K562 (cell line): ENCODE results near the gene TNFSF9. TPM values are rescaled to one million over a fixed set of nuclear protein-coding genes. Genes with fewer than 3 reads are reported as not detected.

Experiments
- ATAC-seq: fragments of 200-7000 bp; cut with Tn5 transposase; 3 replicates; pipeline ENCODE4 v1.9.1; 2020; ENCODE audit warnings: moderate library complexity
- BruUV-seq: library from RNA; stranded (reverse); fragments of 400-500 nt; replicated peaks from 2 replicates; lab custom pipeline; 2021; lab: Mats Ljungman, UMichigan
- CTCF ChIA-PET: fragments of 300-600 bp; formaldehyde crosslinking; extraction: SDS; loops from one replicate; lab custom pipeline; 2021; ENCODE audit warnings: low intra/inter-chr PET ratio; lab: Yijun Ruan, JAX
- POLR2A ChIA-PET: fragments of 300-600, 350-650 bp; sonication (Branson Sonifier 250); formaldehyde crosslinking; extraction: SDS; loops from one replicate; lab custom pipeline; 2021; ENCODE audit warnings: antibody characterized with exemption, inconsistent platforms; lab: Yijun Ruan, JAX
- DNase-seq, 4 experiments: peaks; one replicate each; pipeline versions ENCODE4 v3.0.0 to v3.0.0-alpha.2; 2011 to 2018; ENCODE audit warnings: low spot score in 3 of 4, mixed read lengths in 3 of 4; ENCODE audit errors: extremely low read depth in 1 of 4
- FAIRE-seq: peaks from 2 replicates; lab custom pipeline; 2011; peaks lifted over from hg19 to GRCh38; lab: Jason Lieb, UNC
- H2AFZ ChIP-seq: 2 replicates; pipeline ENCODE4 v1.6.0; 2011; ENCODE audit warnings: low read depth, low read length, control low read depth, inconsistent platforms
- H3K27ac ChIP-seq: fragments of 200-600 bp; 3 replicates; pipeline ENCODE4 v1.8.0; 2011; ENCODE audit warnings: low read depth, mild to moderate bottlenecking, control low read depth, inconsistent platforms, low read length, moderate library complexity, mixed read lengths; ENCODE audit errors: extremely low read depth
- H3K27me3 ChIP-seq, 2 experiments: fragments of 300-600 bp in 1 of 2; 2 replicates in 1 of 2; 3 replicates in 1 of 2; pipeline versions ENCODE4 v1.6.0 to v1.8.0; 2011; ENCODE audit warnings: inconsistent platforms in 2 of 2, low read length in 2 of 2, mild to moderate bottlenecking in 1 of 2, mixed read lengths in 1 of 2, moderate library complexity in 1 of 2; ENCODE audit not compliant: control insufficient read depth in 2 of 2, insufficient read depth in 2 of 2
- H3K36me3 ChIP-seq: fragments of 300-600 bp; 3 replicates; pipeline ENCODE4 v1.8.0; 2011; ENCODE audit warnings: mild to moderate bottlenecking, low read length, inconsistent platforms; ENCODE audit not compliant: control insufficient read depth, insufficient read depth
- H3K4me1 ChIP-seq, 2 experiments: fragments of 200-600 bp in 1 of 2; replicated peaks in 1 of 2; 2 replicates in 1 of 2; 3 replicates in 1 of 2; pipeline versions ENCODE4 v1.5.1 to v1.8.0; 2011; ENCODE audit warnings: inconsistent platforms in 2 of 2, low read length in 2 of 2, mild to moderate bottlenecking in 1 of 2, mixed read lengths in 1 of 2, moderate library complexity in 1 of 2; ENCODE audit not compliant: control insufficient read depth in 2 of 2, insufficient read depth in 2 of 2
- H3K4me2 ChIP-seq: 2 replicates; pipeline ENCODE4 v1.6.1; 2011; ENCODE audit warnings: low read length, control low read depth, inconsistent platforms, mixed read lengths; ENCODE audit not compliant: insufficient read depth
- H3K4me3 ChIP-seq: fragments of 200-600 bp; sonication (generic), shearing (Covaris generic); 2 replicates; pipeline ENCODE4 v1.5.1; 2016; ENCODE audit warnings: control low read depth, inconsistent platforms
- H3K79me2 ChIP-seq: fragments of 200-600 bp; 3 replicates; pipeline ENCODE4 v1.8.0; 2011; ENCODE audit warnings: low read length, inconsistent platforms; ENCODE audit not compliant: control insufficient read depth, insufficient read depth
- H3K9ac ChIP-seq, 2 experiments: 2 replicates each; pipeline versions ENCODE4 v1.6.0 to v1.6.1; 2011; ENCODE audit warnings: low read depth in 2 of 2, low read length in 2 of 2, control low read depth in 1 of 2, inconsistent platforms in 1 of 2, mild to moderate bottlenecking in 1 of 2, mixed read lengths in 1 of 2; ENCODE audit not compliant: insufficient read depth in 1 of 2
- H3K9me1 ChIP-seq: one replicate; pipeline ENCODE4 v1.6.0; 2011; ENCODE audit warnings: inconsistent platforms, mild to moderate bottlenecking, low read length, moderate library complexity; ENCODE audit not compliant: control insufficient read depth, insufficient read depth
- H3K9me3 ChIP-seq: replicated peaks from 2 replicates; pipeline ENCODE4 v1.5.1; 2011; ENCODE audit warnings: low read depth, low read length, inconsistent platforms; ENCODE audit not compliant: control insufficient read depth, insufficient read depth
- H4K20me1 ChIP-seq: replicated peaks from 2 replicates; pipeline ENCODE4 v1.6.1; 2011; ENCODE audit warnings: low read length, inconsistent platforms, mixed read lengths; ENCODE audit not compliant: control insufficient read depth, insufficient read depth
- CBFA2T2 ChIP-seq: fragments of 450-650 bp; conservative IDR thresholded peaks from 2 replicates; pipeline ENCODE4 v1.6.1; 2017; ENCODE audit warnings: mild to moderate bottlenecking
- CHCHD3 ChIP-seq: fragments of 250-450 bp; sonication (Bioruptor Pico); IDR thresholded peaks from 2 replicates; pipeline ENCODE4 v2.1.2; 2022; ENCODE audit warnings: mild to moderate bottlenecking
- DMBX1 ChIP-seq: fragments of 250-450 bp; sonication (Bioruptor Pico); IDR thresholded peaks from 2 replicates; pipeline ENCODE4 v1.8.0; 2022; ENCODE audit warnings: inconsistent platforms, mild to moderate bottlenecking, moderate library complexity, borderline replicate concordance
- ESRRB ChIP-seq: fragments of 250-450 bp; sonication (Bioruptor Pico); IDR thresholded peaks from 2 replicates; pipeline ENCODE4 v1.5.0; 2020; ENCODE audit warnings: mild to moderate bottlenecking, moderate library complexity, borderline replicate concordance
- HCFC1 ChIP-seq: IDR thresholded peaks from 2 replicates; pipeline ENCODE4 v1.6.1; 2012; ENCODE audit warnings: low read depth, low read length, improper control_type of control experiment
- HIVEP1 ChIP-seq: fragments of 250-450 bp; sonication (Bioruptor Pico); IDR thresholded peaks from 2 replicates; pipeline ENCODE4 v1.4.0; 2020; ENCODE audit warnings: mild to moderate bottlenecking
- HNRNPLL ChIP-seq: fragments of 200-400 bp; formaldehyde crosslinking; IDR thresholded peaks from 2 replicates; pipeline ENCODE4 v1.6.1; 2017; ENCODE audit warnings: low read length, low read depth, mild to moderate bottlenecking; ENCODE audit not compliant: poor library complexity, severe bottlenecking
- KLF10 ChIP-seq: fragments of 250-450 bp; sonication (Bioruptor Pico); IDR thresholded peaks from 2 replicates; pipeline ENCODE4 v1.6.1; 2021; ENCODE audit warnings: matching md5 sums
- L3MBTL2 ChIP-seq: fragments of 450-650 bp; IDR thresholded peaks from 2 replicates; pipeline ENCODE4 v1.6.1; 2016; ENCODE audit warnings: mild to moderate bottlenecking, moderate library complexity
- MTA1 ChIP-seq: fragments of 450-650 bp; IDR thresholded peaks from 2 replicates; pipeline ENCODE4 v1.6.1; 2017; ENCODE audit warnings: borderline replicate concordance
- NRF1 ChIP-seq, 2 experiments: fragments of 450-650 bp; IDR thresholded peaks in 1 of 2; conservative IDR thresholded peaks in 1 of 2; 2 replicates each; pipeline ENCODE4 v1.6.1; 2014; ENCODE audit warnings: mild to moderate bottlenecking in 2 of 2
- PYGO2 ChIP-seq: fragments of 450-650 bp; IDR thresholded peaks from 2 replicates; pipeline ENCODE4 v1.6.1; 2016; ENCODE audit warnings: mild to moderate bottlenecking, missing genetic modification characterization, moderate library complexity, missing compliant biosample characterization
- RBFOX2 ChIP-seq: fragments of 200-400 bp; formaldehyde crosslinking; IDR thresholded peaks from 2 replicates; pipeline ENCODE4 v1.6.1; 2017; ENCODE audit warnings: low read depth, mild to moderate bottlenecking, low read length, moderate library complexity
- ZNF551 ChIP-seq: fragments of 250-450 bp; sonication (Bioruptor Pico); IDR thresholded peaks from 2 replicates; pipeline ENCODE4 v1.5.0; 2021; ENCODE audit warnings: mild to moderate bottlenecking, moderate library complexity
- ZNF561 ChIP-seq: fragments of 450-650 bp; formaldehyde crosslinking; conservative IDR thresholded peaks from 2 replicates; pipeline ENCODE4 v1.4.0; 2020; ENCODE audit warnings: mild to moderate bottlenecking, moderate library complexity
- WGBS: fragments of 100-300 bp; shearing (Covaris generic); methylation state at CpG from one replicate; pipeline ENCODE4 v1.1.6; 2016; ENCODE audit warnings: low coverage, mixed read lengths; ENCODE audit not compliant: insufficient coverage; ENCODE audit errors: missing lambda C conversion rate; 5-methylcytosine and 5-hydroxymethylcytosine counted together
- in situ Hi-C: fragments of 300-500 bp; cut with MboI; formaldehyde crosslinking; loops from 4 replicates; pipeline ENCODE4 v1.15.0; 2018; ENCODE audit warnings: inconsistent platforms, mixed read lengths
- intact Hi-C: fragments of 100-400 bp; cut with micrococcal nuclease; formaldehyde crosslinking; loops from 2 replicates; pipeline ENCODE4 v1.14.2; 2022
- polyA plus RNA-seq, 8 experiments: library from polyadenylated mRNA; depleted of rRNA in 4 of 8; stranded (reverse) in 5 of 8; unstranded in 3 of 8; fragments of >200 nt; fragmentation: Nextera tagmentation in 2 of 8; fragmentation: Illumina TruSeq in 1 of 8; extraction: Ambion mirVana in 2 of 8; extraction: Trizol in 1 of 8; gene quantifications; 2 replicates each; pipeline versions ENCODE4 v1.2.1 to v1.2.3, GENCODE V29; 2011 to 2014; ENCODE audit warnings: inconsistent platforms in 1 of 8, missing spikeins in 1 of 8
- total RNA-seq, 7 experiments: library from RNA; depleted of rRNA in 6 of 7; stranded (reverse); fragments of >200 nt in 6 of 7; fragmentation: Illumina TruSeq in 2 of 7; extraction: Trizol in 2 of 7; gene quantifications; 2 replicates each; pipeline versions ENCODE4 v1.2.1 to v1.2.3, GENCODE V29; 2011 to 2021; ENCODE audit warnings: low replicate concordance in 1 of 7
- TF ChIP-seq, protein P1 (sequence below): sonication (generic); formaldehyde crosslinking; IDR thresholded peaks from 2 replicates; pipeline ENCODE4 v1.8.0; 2022; ENCODE audit warnings: missing genetic modification reagents, mild to moderate bottlenecking, borderline replicate concordance
- TF ChIP-seq, protein P2 (sequence below): fragments of 450-650 bp; IDR thresholded peaks from 2 replicates; pipeline ENCODE4 v1.6.1; 2018; ENCODE audit warnings: mild to moderate bottlenecking, low read depth; ENCODE audit not compliant: partially characterized antibody

The TNFSF9 gene
- total and polyA plus RNA-seq, 9 of the 15 experiments (the other 6 are each of a cell fraction or from before 2014, with no cell fraction given), result 1.4 to 17.9 (median 6.5) TPM

DNA sequence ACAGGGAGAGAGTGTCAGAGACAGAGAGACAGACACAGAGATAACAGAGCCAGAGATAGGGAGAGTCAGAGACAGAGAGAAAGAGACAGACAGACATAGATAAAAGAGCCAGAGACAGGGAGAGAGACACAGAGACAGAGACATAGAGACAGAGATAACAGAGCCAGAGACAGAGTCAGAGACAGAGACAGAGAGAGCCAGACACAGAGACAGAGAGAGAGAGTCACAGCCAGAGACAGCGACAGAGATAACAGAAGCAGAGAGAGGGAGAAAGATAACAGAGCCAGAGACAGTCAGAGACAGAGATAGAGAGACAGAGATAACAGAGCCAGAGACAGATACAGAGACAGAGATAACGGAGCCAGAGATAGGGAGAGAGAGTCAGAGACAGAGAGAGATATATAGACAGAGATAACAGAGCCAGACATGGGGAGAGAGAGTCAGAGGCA lies 865 bp upstream of the TNFSF9 start (continued):
- TF ChIP-seq, protein P1, sequence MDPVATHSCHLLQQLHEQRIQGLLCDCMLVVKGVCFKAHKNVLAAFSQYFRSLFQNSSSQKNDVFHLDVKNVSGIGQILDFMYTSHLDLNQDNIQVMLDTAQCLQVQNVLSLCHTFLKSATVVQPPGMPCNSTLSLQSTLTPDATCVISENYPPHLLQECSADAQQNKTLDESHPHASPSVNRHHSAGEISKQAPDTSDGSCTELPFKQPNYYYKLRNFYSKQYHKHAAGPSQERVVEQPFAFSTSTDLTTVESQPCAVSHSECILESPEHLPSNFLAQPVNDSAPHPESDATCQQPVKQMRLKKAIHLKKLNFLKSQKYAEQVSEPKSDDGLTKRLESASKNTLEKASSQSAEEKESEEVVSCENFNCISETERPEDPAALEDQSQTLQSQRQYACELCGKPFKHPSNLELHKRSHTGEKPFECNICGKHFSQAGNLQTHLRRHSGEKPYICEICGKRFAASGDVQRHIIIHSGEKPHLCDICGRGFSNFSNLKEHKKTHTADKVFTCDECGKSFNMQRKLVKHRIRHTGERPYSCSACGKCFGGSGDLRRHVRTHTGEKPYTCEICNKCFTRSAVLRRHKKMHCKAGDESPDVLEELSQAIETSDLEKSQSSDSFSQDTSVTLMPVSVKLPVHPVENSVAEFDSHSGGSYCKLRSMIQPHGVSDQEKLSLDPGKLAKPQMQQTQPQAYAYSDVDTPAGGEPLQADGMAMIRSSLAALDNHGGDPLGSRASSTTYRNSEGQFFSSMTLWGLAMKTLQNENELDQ, result 0 out of 2 replicates have a peak, but pooled peaks have one; percentile 35
- no peak for TF ChIP-seq ZNF561 (CRISPR knock-in tag)

- H2AFZ ChIP-seq, result peak overlapping the region; percentile 38; the same call in 1 of the 2 replicates
- in situ Hi-C loops, result no loop called here
- CTCF ChIA-PET, result no interaction called here
- TF ChIP-seq HCFC1 (no peak), PYGO2 (tag) (no peak), ZNF551 (CRISPR knock-in tag) (no peak), ESRRB (CRISPR knock-in tag) (no peak), L3MBTL2 (no peak), CHCHD3 (no peak), DMBX1 (CRISPR knock-in tag) (no peak), HNRNPLL (no peak), KLF10 (CRISPR knock-in tag) (no peak), NRF1 (conservative IDR thresholded peaks at IDR 0.05 in 1 of 2, IDR thresholded peaks at IDR 0.05 in 1 of 2) (peak in 1 of 2 experiments; percentile 44; a peak in 2 of 4 replicates), HIVEP1 (CRISPR knock-in tag) (no peak), RBFOX2 (peak; percentile 99), CBFA2T2 (no peak), MTA1 (no peak)
- TF ChIP-seq, protein P2, sequence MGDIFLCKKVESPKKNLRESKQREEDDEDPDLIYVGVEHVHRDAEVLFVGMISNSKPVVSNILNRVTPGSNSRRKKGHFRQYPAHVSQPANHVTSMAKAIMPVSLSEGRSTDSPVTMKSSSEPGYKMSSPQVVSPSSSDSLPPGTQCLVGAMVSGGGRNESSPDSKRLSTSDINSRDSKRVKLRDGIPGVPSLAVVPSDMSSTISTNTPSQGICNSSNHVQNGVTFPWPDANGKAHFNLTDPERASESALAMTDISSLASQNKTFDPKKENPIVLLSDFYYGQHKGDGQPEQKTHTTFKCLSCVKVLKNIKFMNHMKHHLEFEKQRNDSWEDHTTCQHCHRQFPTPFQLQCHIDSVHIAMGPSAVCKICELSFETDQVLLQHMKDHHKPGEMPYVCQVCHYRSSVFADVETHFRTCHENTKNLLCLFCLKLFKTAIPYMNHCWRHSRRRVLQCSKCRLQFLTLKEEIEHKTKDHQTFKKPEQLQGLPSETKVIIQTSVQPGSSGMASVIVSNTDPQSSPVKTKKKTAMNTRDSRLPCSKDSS, result no peak
Measured at GRCh38 chr19:6531163-6531955, 533 bp downstream of the TNFSF9 start.

More at GRCh38 chr19:6531163-6531955, 533 bp downstream of the TNFSF9 start:
- peak overlapping the region; percentile 83 for H3K4me3 ChIP-seq
- peaks cover 21% of the 10 kb centered on the region for H3K36me3 ChIP-seq
- FAIRE-seq, result no peak
- no TSS peak for BruUV-seq
- H3K9me1 ChIP-seq, result peaks cover 7% of the 10 kb centered on the region
- H3K79me2 ChIP-seq, result peaks cover 25% of the 10 kb centered on the region
- H4K20me1 ChIP-seq, result no peaks in the 10 kb centered on the region; the same call in 1 of the 2 replicates
- peak overlapping the region; percentile 99 for H3K27ac ChIP-seq
- ATAC-seq, result peak; percentile 30
- DNase-seq, result peak in 3 of 4 experiments; percentile 63 to 68 (median 64)
- peak overlapping the region; percentile 94 to 95 for H3K9ac ChIP-seq
- peaks cover 2% of the 10 kb centered on the region for H3K9me3 ChIP-seq
- peaks cover 34 to 59% of the 10 kb centered on the region in 2 experiments for H3K4me1 ChIP-seq
- intact Hi-C loops, result no loop called here
- POLR2A ChIA-PET, result interaction anchor here (0.6 to 3.1 kb wide), 36 partner anchors 9 to 1821 kb away, joined by 3 to 30 read pairs (median 4); partner anchors contain the start of genes GPR108, SH2D3A and TUBB4A
- no peaks in the 10 kb centered on the region for H3K27me3 ChIP-seq
- WGBS, result under 1% methylated on average over 33 of the region's 57 CpGs
- H3K4me2 ChIP-seq, result peak overlapping the region; percentile 97
